Measurements from ENCODE around the gene ZNF646. TPM values are rescaled to one million over a fixed set of nuclear protein-coding genes. Genes with fewer than 3 reads are reported as not detected.

The ZNF646 gene
- total and polyA plus RNA-seq, 7 experiments from 2014 or later = 3.9 to 49.1 (median 23.9) TPM

GRCh38 chr16:31112711-31113110 is 38.5 kb downstream of the ZNF646 start:
- Mint-ChIP-seq H3K27ac (no peak overlapping the region), H3K9me3 (no peaks in the 10 kb centered on the region), H3K36me3 (peaks cover 0 to 11% (median 0%) of the 10 kb centered on the region in 5 donors), H3K4me3 (peak overlapping the region in 1 of 10 donors; percentile 25), H3K4me1 (peaks cover 9 to 34% (median 14%) of the 10 kb centered on the region in 7 donors), H3K27me3 (no peaks in the 10 kb centered on the region)
- Histone ChIP-seq H3K4me1 (ENCODE audit: control insufficient read depth in 2 of 2, insufficient read depth in 2 of 2, low read length in 2 of 2) (peaks cover 3 to 16% of the 10 kb centered on the region in 2 donors), H3K27me3 (ENCODE audit: control insufficient read depth in 2 of 2, insufficient read depth in 2 of 2, low read length in 2 of 2) (no peaks in the 10 kb centered on the region), H3K4me3 (ENCODE audit: low read length) (no peak overlapping the region), H3K9me3 (ENCODE audit: control insufficient read depth in 2 of 3, low read length in 3 of 3) (no peaks in the 10 kb centered on the region), H3K36me3 (ENCODE audit: control insufficient read depth in 2 of 3, insufficient read depth in 3 of 3, low read length in 3 of 3) (peaks cover 0 to 38% (median 0%) of the 10 kb centered on the region in 3 experiments), H3K27ac (ENCODE audit: low read depth, low read length) (no peak overlapping the region)
- intact Hi-C loops (cut with micrococcal nuclease) = no loop called here
- ATAC-seq (no peak), DNase-seq (no peak)
- ChIA-PET CTCF (no interaction called here), POLR2A (interaction anchor here (1.2 kb wide), 1 partner anchor 39 kb away, joined by 3 read pairs; the partner anchor contains the start of gene ZNF668)

GRCh38 chr16:31113121-31114120 is 39.2 kb downstream of the ZNF646 start:
- H3K27ac Mint-ChIP-seq = peak overlapping the region in 6 of 9 donors; percentile 6 to 74 (median 50)
- H3K36me3 Mint-ChIP-seq = peaks cover 0 to 11% (median 0%) of the 10 kb centered on the region in 5 donors
- Histone ChIP-seq H3K4me1 (ENCODE audit: control insufficient read depth in 2 of 2, insufficient read depth in 2 of 2, low read length in 2 of 2) (peaks cover 5 to 16% of the 10 kb centered on the region in 2 donors), H3K4me3 (ENCODE audit: low read length) (no peak overlapping the region), H3K27me3 (ENCODE audit: control insufficient read depth in 2 of 2, insufficient read depth in 2 of 2, low read length in 2 of 2) (no peaks in the 10 kb centered on the region), H3K36me3 (ENCODE audit: control insufficient read depth in 2 of 3, insufficient read depth in 3 of 3, low read length in 3 of 3) (peaks cover 0 to 35% (median 0%) of the 10 kb centered on the region in 3 experiments), H3K9me3 (ENCODE audit: control insufficient read depth in 2 of 3, low read length in 3 of 3) (no peaks in the 10 kb centered on the region), H3K27ac (ENCODE audit: low read depth, low read length) (no peak overlapping the region)
- intact Hi-C loops (cut with micrococcal nuclease) = no loop called here
- H3K9me3 Mint-ChIP-seq = peaks cover 0 to 3% (median 0%) of the 10 kb centered on the region in 11 donors
- ChIA-PET CTCF (no interaction called here), POLR2A (interaction anchor here (1.0 to 2.6 kb wide), 3 partner anchors 28 to 67 kb away, joined by 3 to 10 read pairs (median 3); partner anchors contain the start of genes FUS and ZNF668)
- ATAC-seq (no peak), DNase-seq (no peak)
- H3K27me3 Mint-ChIP-seq = no peaks in the 10 kb centered on the region
- H3K4me1 Mint-ChIP-seq = peaks cover 11 to 35% (median 18%) of the 10 kb centered on the region in 7 donors
- H3K4me3 Mint-ChIP-seq = peak overlapping the region in 2 of 10 donors; percentile 38 to 47

- Mint-ChIP-seq H3K27me3 (no peaks in the 10 kb centered on the region), H3K4me1 (peaks cover 14 to 39% (median 23%) of the 10 kb centered on the region in 7 donors), H3K27ac (peak overlapping the region in 1 of 9 donors; percentile 59), H3K9me3 (peaks cover 0 to 4% (median 0%) of the 10 kb centered on the region in 11 donors), H3K4me3 (no peak overlapping the region), H3K36me3 (peaks cover 0 to 10% (median 0%) of the 10 kb centered on the region in 5 donors)
- H3K4me3 ChIP-seq (ENCODE audit: low read length) = no peak overlapping the region
- intact Hi-C loops (cut with micrococcal nuclease) = no loop called here
- ATAC-seq = no peak
- H3K27me3 ChIP-seq (ENCODE audit: control insufficient read depth in 2 of 2, insufficient read depth in 2 of 2, low read length in 2 of 2) = no peaks in the 10 kb centered on the region
- DNase-seq = no peak
- no peak overlapping the region for H3K27ac ChIP-seq (ENCODE audit: low read depth, low read length)
- H3K9me3 ChIP-seq (ENCODE audit: control insufficient read depth in 2 of 3, low read length in 3 of 3) = no peaks in the 10 kb centered on the region
- CTCF ChIA-PET = no interaction called here
- POLR2A ChIA-PET = interaction anchor here (1.0 to 2.6 kb wide), 2 partner anchors 27 to 66 kb away, joined by 3 to 10 read pairs; partner anchors contain the start of gene FUS
- H3K36me3 ChIP-seq (ENCODE audit: control insufficient read depth in 2 of 3, insufficient read depth in 3 of 3, low read length in 3 of 3) = peaks cover 0 to 42% (median 0%) of the 10 kb centered on the region in 3 experiments
- peaks cover 7 to 17% of the 10 kb centered on the region in 2 donors for H3K4me1 ChIP-seq (ENCODE audit: control insufficient read depth in 2 of 2, insufficient read depth in 2 of 2, low read length in 2 of 2)
Observed at GRCh38 chr16:31114468-31114867, 40.2 kb downstream of the ZNF646 start.

GRCh38 chr16:31117384-31118222 is 43.4 kb downstream of the ZNF646 start, which contains the start of gene KAT8:
TSS of gene KAT8 (plus strand) at chr16:31117664. CDS start at chr16:31117682, 18 bp downstream.
- Histone ChIP-seq H3K27me3 (ENCODE audit: control insufficient read depth in 2 of 2, insufficient read depth in 2 of 2, low read length in 2 of 2) (no peaks in the 10 kb centered on the region), H3K9me3 (ENCODE audit: control insufficient read depth in 2 of 3, low read length in 3 of 3) (no peaks in the 10 kb centered on the region), H3K4me3 (ENCODE audit: low read length) (peak within 1 kb of the TSS; percentile 65), H3K4me1 (ENCODE audit: control insufficient read depth in 2 of 2, insufficient read depth in 2 of 2, low read length in 2 of 2) (peaks cover 7 to 15% of the 10 kb centered on the region in 2 donors), H3K36me3 (ENCODE audit: control insufficient read depth in 2 of 3, insufficient read depth in 3 of 3, low read length in 3 of 3) (peaks cover 5 to 41% (median 9%) of the 10 kb centered on the region in 3 experiments), H3K27ac (ENCODE audit: low read depth, low read length) (peak within 1 kb of the TSS; percentile 98)
- CTCF ChIA-PET = interaction anchor here (0.8 to 3.1 kb wide), 3 partner anchors 22 to 44 kb away, joined by 4 to 14 read pairs (median 5); partner anchors contain the start of genes ZNF646 and ZNF668
- Mint-ChIP-seq H3K4me3 (peak within 1 kb of the TSS; percentile 86 to 95 (median 90)), H3K36me3 (peaks cover 0 to 20% (median 10%) of the 10 kb centered on the region in 5 donors), H3K4me1 (peaks cover 12 to 32% (median 24%) of the 10 kb centered on the region in 7 donors), H3K27ac (peak within 1 kb of the TSS; percentile 77 to 96 (median 89)), H3K9me3 (peaks cover 0 to 4% (median 0%) of the 10 kb centered on the region in 11 donors), H3K27me3 (no peaks in the 10 kb centered on the region)
- intact Hi-C loops (cut with micrococcal nuclease) = loop anchor here (1.0 to 5.0 kb wide), 13 partner anchors 13 to 391 kb away; partner anchors contain the start of genes FUS (in 2 of the 2), SETD1A (in 2 of the 2), STX4 (in 2 of the 2) and VKORC1 (in 2 of the 2)
- DNase-seq (peak; percentile 88 to 99 (median 97)), ATAC-seq (peak; percentile 95)
- POLR2A ChIA-PET = interaction anchor here (0.6 to 6.0 kb wide), 27 partner anchors 9 to 1191 kb away, joined by 3 to 87 read pairs (median 4); partner anchors contain the start of genes ARMC5, BCKDK, FUS and ORAI3

- H3K4me1 ChIP-seq (ENCODE audit: control insufficient read depth in 2 of 2, insufficient read depth in 2 of 2, low read length in 2 of 2) = peaks cover 7 to 15% of the 10 kb centered on the region in 2 donors
- CTCF ChIA-PET = interaction anchor here (0.6 to 3.1 kb wide), 3 partner anchors 21 to 46 kb away, joined by 3 to 14 read pairs (median 5); no protein-coding TSS in a partner anchor
Observed at GRCh38 chr16:31118223-31119155, 44.3 kb downstream of the ZNF646 start.

More at GRCh38 chr16:31118223-31119155, 44.3 kb downstream of the ZNF646 start:
- Histone ChIP-seq H3K9me3 (ENCODE audit: control insufficient read depth in 2 of 3, low read length in 3 of 3) (no peaks in the 10 kb centered on the region), H3K4me3 (ENCODE audit: low read length) (peak overlapping the region; percentile 65), H3K27me3 (ENCODE audit: control insufficient read depth in 2 of 2, insufficient read depth in 2 of 2, low read length in 2 of 2) (no peaks in the 10 kb centered on the region), H3K36me3 (ENCODE audit: control insufficient read depth in 2 of 3, insufficient read depth in 3 of 3, low read length in 3 of 3) (peaks cover 5 to 41% (median 9%) of the 10 kb centered on the region in 3 experiments), H3K27ac (ENCODE audit: low read depth, low read length) (peak overlapping the region; percentile 98)
- peaks cover 0 to 20% (median 10%) of the 10 kb centered on the region in 5 donors for H3K36me3 Mint-ChIP-seq
- POLR2A ChIA-PET = interaction anchor here (0.6 to 6.0 kb wide), 19 partner anchors 8 to 755 kb away, joined by 3 to 87 read pairs (median 5); partner anchors contain the start of genes ARMC5, BCKDK, FUS and ORAI3
- H3K27ac Mint-ChIP-seq = peak overlapping the region; percentile 77 to 96 (median 89)
- H3K9me3 Mint-ChIP-seq = peaks cover 0 to 4% (median 0%) of the 10 kb centered on the region in 11 donors
- peak overlapping the region; percentile 86 to 95 (median 90) for H3K4me3 Mint-ChIP-seq
- ATAC-seq (no peak), DNase-seq (no peak)
- peaks cover 12 to 32% (median 24%) of the 10 kb centered on the region in 7 donors for H3K4me1 Mint-ChIP-seq
- intact Hi-C loops (cut with micrococcal nuclease) = loop anchor here (2.0 to 5.0 kb wide), 3 partner anchors 14 to 214 kb away; partner anchors contain the start of gene PYCARD (in 1 of the 2)
- no peaks in the 10 kb centered on the region for H3K27me3 Mint-ChIP-seq
